GM19193 (cell line): ENCODE measurements around the gene ENTPD7.
A peak's percentile ranks its signal among the peaks of the same experiment; 100 is the strongest.

Experiments used
- POLR2A ChIP-seq: IDR thresholded peaks from 4 replicates; pipeline ENCODE4 v1.6.1; 2011; ENCODE audit not compliant: insufficient read depth, insufficient read length; ENCODE audit errors: extremely low read depth

The ENTPD7 gene

DNA sequence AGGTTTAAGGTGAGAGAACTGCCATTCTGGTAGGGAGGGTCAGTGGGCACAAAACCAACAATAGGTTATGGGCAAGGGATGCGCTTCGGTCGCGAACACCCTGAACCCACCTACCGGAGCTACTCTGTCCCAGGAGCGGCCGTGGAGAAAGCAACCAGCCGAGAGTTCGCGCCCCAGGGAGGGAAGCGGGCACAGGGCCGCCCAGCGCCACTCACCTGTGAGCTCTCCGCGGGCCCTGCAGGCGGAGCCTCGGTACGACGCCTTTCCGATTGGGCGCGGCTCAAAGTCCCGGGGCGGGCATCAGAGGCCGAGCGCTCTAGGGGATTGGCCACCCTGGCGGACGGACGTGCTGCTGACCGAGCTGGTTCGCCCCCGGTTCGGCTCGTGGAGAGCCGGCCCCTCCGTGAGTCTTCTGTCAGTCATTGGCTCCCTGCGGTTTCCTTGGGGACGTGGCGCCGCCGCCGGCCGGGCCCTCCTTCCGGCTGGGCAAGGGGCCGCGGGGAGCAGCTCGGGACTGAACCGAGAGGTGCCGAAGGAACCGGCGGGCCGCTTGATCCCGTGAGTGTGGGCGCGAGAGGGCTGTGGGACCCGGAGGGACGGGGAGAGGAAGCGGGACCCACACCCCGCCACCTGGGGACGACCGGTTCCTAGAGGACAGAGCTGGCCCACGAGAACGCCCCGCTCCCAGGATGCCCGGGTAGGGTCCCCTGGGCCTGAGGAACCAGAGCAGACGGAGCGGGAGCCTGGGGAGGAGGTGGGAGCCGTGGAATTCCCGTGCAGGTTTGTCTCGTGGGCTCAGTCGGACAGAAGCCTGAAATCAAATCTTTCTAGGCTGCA, at the start of gene ENTPD7:
Gene ENTPD7, plus strand, starts transcription at position 479 of the 837 bp plus-strand sequence. CDS start 448 bp downstream, outside the sequence.
- TF ChIP-seq POLR2A = peak; percentile 64

- no peak for TF ChIP-seq POLR2A
These were observed 49.1 kb upstream of the ENTPD7 start for GRCh38 chr10:99610221-99610620.

DNA sequence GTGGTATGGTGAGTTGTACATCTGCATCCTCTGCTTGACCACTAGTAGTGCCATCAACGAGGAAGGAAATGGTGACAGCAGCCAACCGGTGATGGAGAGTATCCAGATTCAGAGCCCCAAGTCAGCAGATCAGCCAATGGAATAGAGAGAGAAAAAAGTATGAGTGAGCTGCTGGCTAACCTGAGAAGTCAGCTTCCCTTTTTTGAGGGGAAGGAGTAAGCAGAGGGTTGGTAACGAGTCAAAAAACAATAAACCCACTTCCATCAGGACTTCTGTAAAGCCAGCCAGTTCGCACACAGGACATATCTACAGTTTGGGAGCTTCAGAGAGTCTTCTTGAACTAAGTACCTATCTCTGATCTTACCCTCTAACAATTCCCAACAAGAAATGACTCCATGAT, 48.0 kb upstream of the ENTPD7 start:
- no peak for TF ChIP-seq POLR2A

DNA sequence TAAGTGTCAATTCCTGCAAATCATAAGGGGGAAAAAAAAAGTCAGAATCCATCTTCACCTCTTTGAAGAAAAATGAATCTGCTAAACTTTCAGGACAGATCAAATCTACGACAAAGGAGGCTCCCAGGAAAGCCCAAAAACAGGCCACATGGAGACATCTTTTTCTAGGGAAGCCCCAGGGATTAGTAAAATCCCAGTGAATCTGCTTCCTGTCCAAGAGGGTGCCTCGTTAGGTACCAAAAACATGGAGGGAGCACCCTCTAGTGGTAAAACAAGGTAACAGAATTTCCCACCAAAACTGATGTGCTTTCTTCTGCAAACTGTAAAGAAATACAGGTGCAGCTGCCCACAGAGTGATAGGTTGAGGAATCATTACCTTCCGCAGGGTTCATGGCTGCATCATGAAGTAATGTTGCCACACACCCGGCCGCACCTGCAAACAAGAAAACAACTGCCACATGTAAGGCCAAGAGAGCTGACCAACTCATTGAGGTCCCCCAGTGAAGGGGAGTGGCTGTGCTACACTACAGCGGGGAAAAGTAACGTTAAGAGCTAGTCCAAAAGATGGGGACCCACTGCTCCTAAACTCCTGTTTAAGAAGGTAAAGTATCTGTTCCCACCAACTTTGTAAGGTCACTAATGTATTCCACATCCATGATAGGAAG, 47.0 kb upstream of the ENTPD7 start:
- TF ChIP-seq POLR2A = no peak

- no peak for TF ChIP-seq POLR2A
These were observed 43.9 kb upstream of the ENTPD7 start for GRCh38 chr10:99615426-99615825.

- no peak for TF ChIP-seq POLR2A
These were observed 41.6 kb upstream of the ENTPD7 start for GRCh38 chr10:99617696-99618095.

- TF ChIP-seq POLR2A = no peak
These were observed 40.1 kb upstream of the ENTPD7 start for GRCh38 chr10:99619090-99619800.

DNA sequence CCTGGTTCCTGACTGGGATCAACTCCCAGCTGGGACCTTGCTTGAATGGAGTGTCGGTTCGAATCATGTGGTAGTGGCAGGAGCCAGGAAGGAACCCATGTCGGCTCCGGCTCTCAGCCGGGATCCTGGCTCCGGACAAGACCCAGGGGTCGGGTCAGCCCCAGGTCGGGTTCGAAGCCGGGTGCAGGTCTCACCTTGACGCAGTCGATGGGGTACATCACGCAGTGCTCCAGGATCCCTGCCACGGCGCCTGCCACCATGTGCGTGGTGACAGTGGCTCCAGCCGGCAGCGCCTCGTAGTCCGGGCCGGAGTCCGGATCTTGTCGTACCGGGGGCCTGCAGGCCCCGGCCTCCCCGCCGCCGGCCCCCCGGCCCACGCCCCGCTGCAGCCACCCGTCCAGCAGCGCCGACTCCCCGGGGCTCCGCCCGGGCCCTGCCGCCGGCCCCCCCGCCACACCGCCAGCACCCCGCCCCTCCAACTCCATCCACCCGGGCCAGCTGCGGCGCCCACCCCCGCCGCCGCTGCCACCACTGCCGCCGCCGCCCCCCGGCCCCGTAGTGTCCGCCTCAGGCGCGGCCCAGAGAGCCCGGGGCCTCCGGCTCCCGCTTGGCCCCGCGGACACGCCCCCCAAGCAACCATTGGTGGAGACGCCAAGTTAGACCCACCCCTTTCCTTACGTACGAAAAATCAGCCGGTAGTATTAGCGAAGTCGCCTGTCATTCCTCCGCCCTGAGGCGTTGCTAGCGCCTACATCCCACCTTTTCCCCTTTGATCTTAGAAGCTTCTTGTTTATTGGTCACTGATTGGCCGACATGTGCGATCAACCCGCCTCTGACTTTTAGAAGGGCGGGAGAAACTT, 39.2 kb upstream of the ENTPD7 start, which contains the start of gene SLC25A28:
Gene SLC25A28, minus strand, starts transcription at position 589 of the 860 bp plus-strand sequence. Its CDS starts 104 bp downstream, at position 485.
- TF ChIP-seq POLR2A = no peak

GRCh38 chr10:99620711-99621453, 38.4 kb upstream of the ENTPD7 start:
- TF ChIP-seq POLR2A = peak; percentile 83

DNA sequence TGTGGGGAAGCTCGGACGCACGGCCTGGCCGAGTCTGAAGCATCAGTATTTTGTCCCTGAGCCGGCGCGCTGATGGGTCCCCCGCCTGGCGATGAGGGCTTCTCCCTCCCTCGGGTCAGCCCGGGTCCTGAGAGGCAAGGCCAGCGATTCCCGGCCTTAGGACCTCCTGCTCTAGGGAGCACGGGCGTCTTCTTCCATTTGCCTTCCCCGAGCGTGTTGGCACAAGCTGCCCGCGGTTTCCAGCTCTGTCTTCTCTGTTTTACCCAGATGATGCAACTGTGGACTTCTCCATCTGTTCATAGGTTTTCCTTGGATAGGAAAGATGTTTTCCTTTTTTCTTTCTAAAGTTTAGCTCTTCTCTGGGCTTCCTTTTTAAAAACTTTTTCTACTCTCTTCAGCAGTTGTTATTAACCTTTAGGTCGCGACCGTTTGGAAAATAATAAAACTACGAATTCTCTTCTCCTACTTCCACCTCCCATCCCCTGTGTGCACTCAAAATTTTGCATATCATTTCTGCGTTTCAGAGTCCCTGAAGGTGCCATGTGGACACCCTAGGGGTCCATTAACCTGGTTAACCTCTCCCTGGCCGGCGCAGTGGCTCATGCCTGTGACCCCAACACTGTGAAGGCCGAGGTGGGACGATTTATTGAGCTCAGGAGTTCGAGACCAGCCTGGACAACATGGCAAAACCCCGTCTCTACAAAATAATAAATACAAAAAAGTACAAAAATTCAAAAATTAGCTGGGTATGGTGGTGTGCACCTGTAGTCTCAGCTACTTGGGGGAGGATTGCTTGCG, 37.7 kb upstream of the ENTPD7 start:
- no peak for TF ChIP-seq POLR2A

DNA sequence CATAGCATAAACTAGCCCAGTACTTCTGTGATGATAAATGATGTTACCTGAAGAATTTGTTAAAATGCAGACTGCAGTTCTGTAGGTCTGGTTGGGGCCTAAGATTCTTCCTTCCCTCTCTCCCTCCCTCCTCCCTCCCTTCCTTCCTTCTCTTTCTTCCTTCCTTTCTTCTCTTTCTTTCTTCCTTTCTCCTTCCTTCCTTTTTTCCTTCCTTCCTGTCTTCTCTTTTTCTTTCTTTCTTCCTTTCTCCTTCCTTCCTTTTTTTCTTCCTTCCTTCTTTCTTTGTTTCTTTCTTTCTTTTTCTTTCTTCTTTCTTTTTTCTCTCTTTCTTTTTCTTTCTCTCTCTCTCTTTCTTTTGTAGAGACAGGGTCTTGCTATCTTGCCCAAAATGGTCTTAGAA, 35.4 kb upstream of the ENTPD7 start:
- no peak for TF ChIP-seq POLR2A

DNA sequence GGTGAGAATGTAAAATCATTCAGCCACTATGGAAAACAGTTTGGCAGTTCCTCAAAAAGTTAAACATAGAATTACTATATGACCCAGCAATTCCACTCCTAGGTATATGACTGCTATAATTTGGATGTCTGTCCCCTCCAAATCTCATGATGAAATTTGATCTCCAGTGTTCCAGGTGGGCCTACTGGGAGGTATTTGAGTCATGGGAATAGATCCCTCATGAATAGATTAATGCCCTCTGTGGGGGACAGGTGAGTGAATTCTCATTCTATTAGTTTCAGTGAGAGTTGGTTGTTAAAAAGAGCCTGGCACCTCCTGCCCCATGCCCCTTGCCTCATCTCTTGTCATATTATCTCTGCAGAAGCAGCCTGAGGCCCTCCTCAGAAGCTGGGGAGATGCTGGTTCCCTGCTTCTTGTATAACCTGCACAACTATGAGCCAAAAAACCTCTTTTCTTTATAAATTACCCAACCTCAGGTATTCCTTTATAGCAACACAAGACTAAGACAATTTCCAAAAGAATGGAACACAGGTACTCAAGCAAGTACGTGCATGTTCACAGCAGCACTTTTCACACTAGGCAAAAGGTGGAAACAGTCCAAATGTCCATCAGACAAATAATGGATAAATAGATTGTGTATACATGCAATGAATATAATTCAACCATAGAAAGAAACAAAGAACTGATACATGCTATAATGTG, 30.2 kb upstream of the ENTPD7 start:
- TF ChIP-seq POLR2A = no peak
